Lung (tissue), 12 donors: ENCODE results near the gene SLC66A2. TPM values are rescaled to one million over a fixed set of nuclear protein-coding genes. Genes with fewer than 3 reads are reported as not detected.

Source experiments
- ATAC-seq: fragments of 200-7000 bp; cut with Tn5 transposase; one replicate; pipeline ENCODE4 v1.9.1; 2020; ENCODE audit warnings: moderate number of reproducible peaks; ENCODE audit not compliant: insufficient read depth, low FRiP score
- DNase-seq, 3 donors: peaks; one replicate each; pipeline ENCODE4 v3.0.0-alpha.2; 2013 to 2017
- H3K27ac ChIP-seq, 2 donors: one replicate each; pipeline ENCODE4 v1.5.1; 2013; ENCODE audit warnings: mild to moderate bottlenecking in 2 of 2, moderate library complexity in 2 of 2, control low read depth in 1 of 2, inconsistent platforms in 1 of 2, low read depth in 1 of 2, low read length in 1 of 2
- H3K27me3 ChIP-seq, 3 donors: one replicate each; pipeline ENCODE4 v1.5.1; 2013; ENCODE audit warnings: low read length in 2 of 3; ENCODE audit not compliant: control insufficient read depth in 3 of 3, insufficient read depth in 3 of 3
- H3K36me3 ChIP-seq, 4 donors: one replicate each; pipeline ENCODE4 v1.5.1; 2013; ENCODE audit warnings: low read length in 4 of 4, mild to moderate bottlenecking in 1 of 4, moderate library complexity in 1 of 4; ENCODE audit not compliant: control insufficient read depth in 4 of 4, insufficient read depth in 4 of 4
- H3K4me1 ChIP-seq, 5 donors: one replicate each; pipeline ENCODE4 v1.5.1; 2013; ENCODE audit warnings: low read length in 5 of 5, mild to moderate bottlenecking in 2 of 5, moderate library complexity in 1 of 5; ENCODE audit not compliant: control insufficient read depth in 5 of 5, insufficient read depth in 5 of 5
- H3K4me3 ChIP-seq: one replicate; pipeline ENCODE4 v1.5.1; 2013; ENCODE audit warnings: mild to moderate bottlenecking, control low read depth, moderate library complexity
- H3K9ac ChIP-seq, 2 donors: one replicate each; pipeline ENCODE4 v1.5.1; 2013; ENCODE audit warnings: low read length in 2 of 2, control low read depth in 1 of 2; ENCODE audit not compliant: insufficient read depth in 1 of 2
- H3K9me3 ChIP-seq, 4 donors: one replicate each; pipeline ENCODE4 v1.5.1; 2013; ENCODE audit warnings: low read length in 3 of 4, mild to moderate bottlenecking in 1 of 4, moderate library complexity in 1 of 4; ENCODE audit not compliant: control insufficient read depth in 4 of 4, insufficient read depth in 3 of 4
- CTCF ChIP-seq: IDR thresholded peaks from 2 replicates; pipeline ENCODE4 v1.5.1; 2012; ENCODE audit warnings: mild to moderate bottlenecking; ENCODE audit errors: control extremely low read depth, extremely low read depth
- WGBS, 2 donors: extraction: QIAGEN DNeasy Blood & Tissue Kit; methylation state at CpG; one replicate each; pipeline ENCODE4 v1.1.7; 2013; 5-methylcytosine and 5-hydroxymethylcytosine counted together
- polyA plus RNA-seq, 2 donors: library from polyadenylated mRNA; stranded (reverse); fragments of 200-250 nt; gene quantifications; one replicate each; pipeline ENCODE4 v1.2.1, GENCODE V29; 2013
- total RNA-seq, 2 donors: library from RNA; depleted of rRNA in 1 of 2; stranded (reverse); fragments of >200 nt in 1 of 2; gene quantifications; one replicate each; pipeline ENCODE4 v1.2.1, GENCODE V29; 2014 to 2021
- donor health status: control.
- donor health status: control.
- donor health status: Bipolar disorder and iron deficiency.
- donor health status: healthy.
- donor health status: DM: yes; HTN: yes; CAD: no.

Gene SLC66A2
- total and polyA plus RNA-seq, 4 donors, result 26.5 to 71.8 (median 62.3) TPM

- Histone ChIP-seq H3K4me1 (peaks cover 0 to 2% (median 0%) of the 10 kb centered on the region in 5 donors), H3K27ac (no peak overlapping the region), H3K9ac (no peak overlapping the region), H3K36me3 (peaks cover 0 to 57% (median 26%) of the 10 kb centered on the region in 4 donors), H3K27me3 (no peaks in the 10 kb centered on the region), H3K4me3 (no peak overlapping the region), H3K9me3 (peaks cover 0 to 2% (median 0%) of the 10 kb centered on the region in 4 donors)
- TF ChIP-seq CTCF, result no peak
- no peak for DNase-seq
- ATAC-seq, result no peak
- WGBS, 2 donors, result 97% methylated on average over 25 of the region's 25 CpGs
Measured at GRCh38 chr18:79917853-79918614, 33.4 kb downstream of the SLC66A2 start.

- ATAC-seq, result no peak
- no peak overlapping the region for H3K9ac ChIP-seq
- no peaks in the 10 kb centered on the region for H3K27me3 ChIP-seq
- H3K9me3 ChIP-seq, result peaks cover 0 to 2% (median 0%) of the 10 kb centered on the region in 4 donors
- TF ChIP-seq CTCF, result no peak
- H3K36me3 ChIP-seq, result peaks cover 0 to 56% (median 25%) of the 10 kb centered on the region in 4 donors
- WGBS, 2 donors, result 95 to 99% methylated on average over 28 of the region's 28 CpGs
- no peak overlapping the region for H3K27ac ChIP-seq
- DNase-seq, result no peak
- no peaks in the 10 kb centered on the region for H3K4me1 ChIP-seq
- H3K4me3 ChIP-seq, result no peak overlapping the region
Measured at GRCh38 chr18:79917169-79917852, 34.1 kb downstream of the SLC66A2 start.

- no peak for DNase-seq
- whole genome bisulfite sequencing, 2 donors, result 97 to 99% methylated on average over 24 of the region's 24 CpGs
- no peaks in the 10 kb centered on the region for H3K4me1 ChIP-seq
- H3K4me3 ChIP-seq, result no peak overlapping the region
- peaks cover 0 to 2% (median 0%) of the 10 kb centered on the region in 4 donors for H3K9me3 ChIP-seq
- H3K27ac ChIP-seq, result no peak overlapping the region
- no peak for TF ChIP-seq CTCF
- no peak for ATAC-seq
- H3K36me3 ChIP-seq, result peaks cover 0 to 56% (median 25%) of the 10 kb centered on the region in 4 donors
- H3K27me3 ChIP-seq, result no peaks in the 10 kb centered on the region
- no peak overlapping the region for H3K9ac ChIP-seq
Measured at GRCh38 chr18:79916546-79917168, 34.8 kb downstream of the SLC66A2 start.
